IMR-90 (cell line): ENCODE results near the gene ERCC6.

Source experiments
- MXI1 ChIP-seq: IDR thresholded peaks from 2 replicates; pipeline ENCODE4 v1.6.1; 2012; ENCODE audit warnings: low read depth, mild to moderate bottlenecking, low read length, moderate library complexity, borderline replicate concordance
- POLR2A ChIP-seq: IDR thresholded peaks from 2 replicates; pipeline ENCODE4 v1.6.1; 2012; ENCODE audit warnings: mild to moderate bottlenecking, low read depth, low read length
- SMC3 ChIP-seq: fragments of 150-350 bp; IDR thresholded peaks from 2 replicates; pipeline ENCODE4 v1.6.1; 2016; ENCODE audit warnings: low read depth, mild to moderate bottlenecking, antibody characterized with exemption, low read length, moderate library complexity
- TF ChIP-seq, protein P1 (sequence below): conservative IDR thresholded peaks from 2 replicates; pipeline ENCODE4 v1.5.1; 2012; ENCODE audit warnings: mild to moderate bottlenecking, low read depth, low read length, improper control_type of control experiment

GRCh38 chr10:49523301-49523700 lies 15.6 kb downstream of the ERCC6 start:
- TF ChIP-seq, protein P1, sequence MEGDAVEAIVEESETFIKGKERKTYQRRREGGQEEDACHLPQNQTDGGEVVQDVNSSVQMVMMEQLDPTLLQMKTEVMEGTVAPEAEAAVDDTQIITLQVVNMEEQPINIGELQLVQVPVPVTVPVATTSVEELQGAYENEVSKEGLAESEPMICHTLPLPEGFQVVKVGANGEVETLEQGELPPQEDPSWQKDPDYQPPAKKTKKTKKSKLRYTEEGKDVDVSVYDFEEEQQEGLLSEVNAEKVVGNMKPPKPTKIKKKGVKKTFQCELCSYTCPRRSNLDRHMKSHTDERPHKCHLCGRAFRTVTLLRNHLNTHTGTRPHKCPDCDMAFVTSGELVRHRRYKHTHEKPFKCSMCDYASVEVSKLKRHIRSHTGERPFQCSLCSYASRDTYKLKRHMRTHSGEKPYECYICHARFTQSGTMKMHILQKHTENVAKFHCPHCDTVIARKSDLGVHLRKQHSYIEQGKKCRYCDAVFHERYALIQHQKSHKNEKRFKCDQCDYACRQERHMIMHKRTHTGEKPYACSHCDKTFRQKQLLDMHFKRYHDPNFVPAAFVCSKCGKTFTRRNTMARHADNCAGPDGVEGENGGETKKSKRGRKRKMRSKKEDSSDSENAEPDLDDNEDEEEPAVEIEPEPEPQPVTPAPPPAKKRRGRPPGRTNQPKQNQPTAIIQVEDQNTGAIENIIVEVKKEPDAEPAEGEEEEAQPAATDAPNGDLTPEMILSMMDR = no peak
- no peak for TF ChIP-seq POLR2A
- no peak for TF ChIP-seq SMC3
- no peak for TF ChIP-seq MXI1
